ENCODE measurements around the gene S100A5.

DNA sequence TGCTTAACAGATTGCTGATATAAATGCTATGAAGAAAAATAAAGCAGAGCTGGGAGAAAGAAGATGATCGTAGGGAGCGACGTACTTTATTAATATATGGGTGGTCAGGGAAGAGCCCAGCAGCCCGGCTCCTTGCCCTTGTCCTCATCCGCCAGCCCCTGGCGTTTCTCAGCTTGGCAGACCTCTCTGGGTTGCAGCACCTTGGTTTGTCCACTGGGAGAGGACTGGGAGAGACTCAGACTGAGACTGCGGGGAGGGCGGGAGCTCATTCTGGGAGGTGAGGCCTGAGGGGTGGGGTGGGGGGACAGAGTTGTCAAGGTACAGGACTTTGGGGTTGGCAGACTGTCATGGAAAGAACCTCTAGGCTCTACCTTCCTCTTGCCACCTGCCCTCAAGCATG lies 11.6 kb upstream of the S100A5 start:
- TF ChIP-seq, protein P1, sequence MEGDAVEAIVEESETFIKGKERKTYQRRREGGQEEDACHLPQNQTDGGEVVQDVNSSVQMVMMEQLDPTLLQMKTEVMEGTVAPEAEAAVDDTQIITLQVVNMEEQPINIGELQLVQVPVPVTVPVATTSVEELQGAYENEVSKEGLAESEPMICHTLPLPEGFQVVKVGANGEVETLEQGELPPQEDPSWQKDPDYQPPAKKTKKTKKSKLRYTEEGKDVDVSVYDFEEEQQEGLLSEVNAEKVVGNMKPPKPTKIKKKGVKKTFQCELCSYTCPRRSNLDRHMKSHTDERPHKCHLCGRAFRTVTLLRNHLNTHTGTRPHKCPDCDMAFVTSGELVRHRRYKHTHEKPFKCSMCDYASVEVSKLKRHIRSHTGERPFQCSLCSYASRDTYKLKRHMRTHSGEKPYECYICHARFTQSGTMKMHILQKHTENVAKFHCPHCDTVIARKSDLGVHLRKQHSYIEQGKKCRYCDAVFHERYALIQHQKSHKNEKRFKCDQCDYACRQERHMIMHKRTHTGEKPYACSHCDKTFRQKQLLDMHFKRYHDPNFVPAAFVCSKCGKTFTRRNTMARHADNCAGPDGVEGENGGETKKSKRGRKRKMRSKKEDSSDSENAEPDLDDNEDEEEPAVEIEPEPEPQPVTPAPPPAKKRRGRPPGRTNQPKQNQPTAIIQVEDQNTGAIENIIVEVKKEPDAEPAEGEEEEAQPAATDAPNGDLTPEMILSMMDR (IDR thresholded peaks at IDR 0.05), result no peak
- no peak for TF ChIP-seq POLR2A (IDR thresholded peaks at IDR 0.05)
- TF ChIP-seq POLR2AphosphoS5 (IDR thresholded peaks at IDR 0.05), result no peak
- no peak for TF ChIP-seq EP300 (IDR thresholded peaks at IDR 0.05)

Measured in gastroesophageal sphincter (tissue), 3 donors.